A549 (cell line): ENCODE results near the gene DSCAML1. TPM values are rescaled to one million over a fixed set of nuclear protein-coding genes. Genes with fewer than 3 reads are reported as not detected.

Source experiments
- ATAC-seq, 2 experiments: fragments of 200-7000 bp in 1 of 2; fragments of >200 bp in 1 of 2; cut with Nextera tagmentation in 1 of 2; cut with Tn5 transposase in 1 of 2; 3 replicates each; pipeline versions ENCODE4 v1.8.0 to v1.9.1; 2018 to 2020; ENCODE audit warnings: mild to moderate bottlenecking in 1 of 2, moderate library complexity in 1 of 2
- CTCF ChIA-PET: fragments of 300-600 bp; sonication (Branson Sonifier 250); formaldehyde crosslinking; extraction: SDS; loops from one replicate; lab custom pipeline; 2021; ENCODE audit warnings: antibody characterized with exemption, inconsistent platforms; lab: Yijun Ruan, JAX
- POLR2A ChIA-PET: fragments of 350-600 bp; formaldehyde crosslinking; extraction: SDS; loops from one replicate; lab custom pipeline; 2021; ENCODE audit warnings: antibody characterized with exemption, inconsistent platforms; lab: Yijun Ruan, JAX
- DNase-seq, 2 experiments: peaks; one replicate each; pipeline versions ENCODE4 v3.0.0 to v3.0.0-alpha.2; 2011 to 2016; ENCODE audit warnings: low read depth in 1 of 2, low spot score in 1 of 2
- FAIRE-seq: peaks from 2 replicates; lab custom pipeline; 2011; peaks lifted over from hg19 to GRCh38; lab: Jason Lieb, UNC
- H3K27ac ChIP-seq, 2 experiments: fragments of >200 bp; sonication (Bioruptor Twin); formaldehyde crosslinking; 3 replicates each; pipeline ENCODE4 v1.5.1; 2016 to 2017
- H3K4me1 ChIP-seq: fragments of >200 bp; sonication (Bioruptor Twin); formaldehyde crosslinking; 3 replicates; pipeline ENCODE4 v1.6.1; 2016
- H3K4me2 ChIP-seq: fragments of >200 bp; sonication (Bioruptor Twin); formaldehyde crosslinking; 3 replicates; pipeline ENCODE4 v1.6.1; 2016
- H3K4me3 ChIP-seq: fragments of >200 bp; sonication (Bioruptor Twin); formaldehyde crosslinking; 3 replicates; pipeline ENCODE4 v1.5.1; 2016
- H3K9me3 ChIP-seq: fragments of >200 bp; sonication (Bioruptor Twin); formaldehyde crosslinking; 3 replicates; pipeline ENCODE4 v1.6.1; 2016
- ATOH8 ChIP-seq: fragments of 250-450 bp; sonication (Bioruptor Pico); IDR thresholded peaks from 2 replicates; pipeline ENCODE4 v1.5.0; 2020; ENCODE audit warnings: low read depth, mild to moderate bottlenecking, moderate library complexity
- BHLHE40 ChIP-seq: IDR thresholded peaks from 2 replicates; pipeline ENCODE4 v1.6.1; 2012; ENCODE audit warnings: low read depth, low read length, inconsistent platforms
- CBX2 ChIP-seq: fragments of 200-600 bp; sonication (generic); IDR thresholded peaks from 2 replicates; pipeline ENCODE4 v1.6.1; 2016; ENCODE audit warnings: low read depth, mild to moderate bottlenecking, borderline replicate concordance
- CHD4 ChIP-seq: fragments of 200-600 bp; sonication (generic); IDR thresholded peaks from 2 replicates; pipeline ENCODE4 v1.6.1; 2016; ENCODE audit warnings: antibody characterized with exemption, mild to moderate bottlenecking, borderline replicate concordance
- EHF ChIP-seq: fragments of 250-450 bp; sonication (Bioruptor Pico); IDR thresholded peaks from 2 replicates; pipeline ENCODE4 v1.5.0; 2020; ENCODE audit warnings: mild to moderate bottlenecking
- ELK1 ChIP-seq: fragments of 150-350 bp; IDR thresholded peaks from 2 replicates; pipeline ENCODE4 v1.6.1; 2014; ENCODE audit warnings: low read depth, mild to moderate bottlenecking, low read length
- EP300 ChIP-seq, 2 experiments: fragments of >200 bp; sonication (Bioruptor Twin); formaldehyde crosslinking; IDR thresholded peaks; 2 replicates in 1 of 2; 3 replicates in 1 of 2; pipeline ENCODE4 v1.6.1; 2016 to 2017
- ESRRA ChIP-seq: fragments of 150-350 bp; IDR thresholded peaks from 2 replicates; pipeline ENCODE4 v1.6.1; 2014; ENCODE audit warnings: mild to moderate bottlenecking, low read length, borderline replicate concordance
- GATA3 ChIP-seq: IDR thresholded peaks from 2 replicates; pipeline ENCODE4 v1.6.1; 2012; ENCODE audit warnings: borderline replicate concordance
- HDAC2 ChIP-seq: fragments of 200-600 bp; sonication (generic); IDR thresholded peaks from 2 replicates; pipeline ENCODE4 v1.6.1; 2016
- HEYL ChIP-seq: fragments of 250-450 bp; sonication (Bioruptor Pico); IDR thresholded peaks from 2 replicates; pipeline ENCODE4 v1.8.0; 2021; ENCODE audit warnings: mild to moderate bottlenecking, moderate library complexity
- HOXA7 ChIP-seq: fragments of 250-450 bp; sonication (Bioruptor Pico); IDR thresholded peaks from 2 replicates; pipeline ENCODE4 v1.5.0; 2020; ENCODE audit warnings: mild to moderate bottlenecking, moderate library complexity
- HOXB13 ChIP-seq: fragments of 250-450 bp; sonication (Bioruptor Pico); IDR thresholded peaks from 2 replicates; pipeline ENCODE4 v1.5.0; 2020; ENCODE audit warnings: low read depth, mild to moderate bottlenecking, moderate library complexity
- JUNB ChIP-seq: fragments of >200 bp; sonication (Bioruptor Twin); formaldehyde crosslinking; IDR thresholded peaks from 2 replicates; pipeline ENCODE4 v1.6.1; 2016
- KDM1A ChIP-seq: fragments of 200-600 bp; sonication (generic); IDR thresholded peaks from 2 replicates; pipeline ENCODE4 v1.6.1; 2016; ENCODE audit warnings: low read depth, mild to moderate bottlenecking
- KDM5A ChIP-seq: fragments of 200-600 bp; sonication (generic); IDR thresholded peaks from 2 replicates; pipeline ENCODE4 v1.6.1; 2016; ENCODE audit warnings: antibody characterized with exemption, mild to moderate bottlenecking
- MAFK ChIP-seq: fragments of 450-650 bp; IDR thresholded peaks from 2 replicates; pipeline ENCODE4 v1.6.1; 2014; ENCODE audit not compliant: partially characterized antibody
- MAZ ChIP-seq: fragments of 150-350 bp; IDR thresholded peaks from 2 replicates; pipeline ENCODE4 v1.6.1; 2014; ENCODE audit warnings: antibody characterized with exemption, low read depth, low read length, borderline replicate concordance
- MYC ChIP-seq: IDR thresholded peaks from 2 replicates; pipeline ENCODE4 v1.6.1; 2012; ENCODE audit warnings: mild to moderate bottlenecking, inconsistent platforms, low read length, improper control_type of control experiment, borderline replicate concordance
- NPAS2 ChIP-seq: fragments of 250-450 bp; sonication (Bioruptor Pico); IDR thresholded peaks from 2 replicates; pipeline ENCODE4 v1.8.0; 2022; ENCODE audit warnings: mild to moderate bottlenecking, moderate library complexity, borderline replicate concordance
- POLR2A ChIP-seq: IDR thresholded peaks from 2 replicates; pipeline ENCODE4 v1.6.1; 2012; ENCODE audit warnings: mild to moderate bottlenecking, low read length
- POLR2AphosphoS2 ChIP-seq: conservative IDR thresholded peaks from 2 replicates; pipeline ENCODE4 v1.6.1; 2012; ENCODE audit warnings: low read length, improper control_type of control experiment, inconsistent platforms
- RAD21 ChIP-seq, 2 experiments: fragments of >200 bp in 1 of 2; sonication (Bioruptor Twin) in 1 of 2; formaldehyde crosslinking in 1 of 2; IDR thresholded peaks in 1 of 2; conservative IDR thresholded peaks in 1 of 2; 2 replicates in 1 of 2; 3 replicates in 1 of 2; pipeline ENCODE4 v1.6.1; 2012 to 2018; ENCODE audit warnings: inconsistent platforms in 1 of 2
- RCOR1 ChIP-seq: fragments of 150-350 bp; IDR thresholded peaks from 2 replicates; pipeline ENCODE4 v1.6.1; 2014; ENCODE audit warnings: antibody characterized with exemption, low read length, low read depth
- SMC3 ChIP-seq: fragments of >200 bp; sonication (Bioruptor Twin); formaldehyde crosslinking; IDR thresholded peaks from 3 replicates; pipeline ENCODE4 v1.6.1; 2018; ENCODE audit warnings: inconsistent platforms
- TP53 ChIP-seq: fragments of 250-450 bp; sonication (Bioruptor Pico); IDR thresholded peaks from 2 replicates; pipeline ENCODE4 v1.5.0; 2021; ENCODE audit warnings: mild to moderate bottlenecking, moderate library complexity
- ZC3H11A ChIP-seq: fragments of 450-650 bp; IDR thresholded peaks from 2 replicates; pipeline ENCODE4 v1.6.1; 2014; ENCODE audit warnings: antibody characterized with exemption, mild to moderate bottlenecking
- ZFP36 ChIP-seq: fragments of 450-650 bp; IDR thresholded peaks from 2 replicates; pipeline ENCODE4 v1.6.1; 2014; ENCODE audit warnings: borderline replicate concordance; ENCODE audit not compliant: partially characterized antibody
- ZSCAN20 ChIP-seq: fragments of 250-450 bp; sonication (Bioruptor Pico); IDR thresholded peaks from 2 replicates; pipeline ENCODE4 v1.8.0; 2022; ENCODE audit warnings: mild to moderate bottlenecking, moderate library complexity
- WGBS: methylation state at CpG from one replicate; pipeline ENCODE4 v1.1.6; 2017; ENCODE audit errors: missing lambda C conversion rate; 5-methylcytosine and 5-hydroxymethylcytosine counted together
- polyA plus RNA-seq, 4 experiments: library from polyadenylated mRNA; depleted of rRNA in 3 of 4; stranded (reverse); fragments of >200 nt; fragmentation: RNase III in 1 of 4; extraction: RNeasy Plus Mini Kit Qiagen cat#74134 plus additional on column Dnase treatment in 1 of 4; gene quantifications; 2 replicates in 3 of 4; 3 replicates in 1 of 4; pipeline ENCODE4 v1.2.3, GENCODE V29; 2011 to 2017
- TF ChIP-seq, protein P1 (sequence below): fragments of 250-450 bp; sonication (Bioruptor Pico); IDR thresholded peaks from 2 replicates; pipeline ENCODE4 v1.5.0; 2021; ENCODE audit warnings: mild to moderate bottlenecking, moderate library complexity, borderline replicate concordance
- TF ChIP-seq, protein P2 (sequence below): IDR thresholded peaks from 2 replicates; pipeline ENCODE4 v1.6.1; 2012; ENCODE audit warnings: low read depth, borderline replicate concordance

The DSCAML1 gene
- polyA plus RNA-seq, 2 of the 4 experiments (the other 2 are of a cell fraction) = 0.12 to 0.31 TPM

- no peak for TF ChIP-seq NPAS2 (CRISPR knock-in tag)
- TF ChIP-seq, all 56 proteins: peak for 0
Observed at GRCh38 chr11:117839380-117839881, 42.4 kb upstream of the DSCAML1 start (continued).

- Histone ChIP-seq H3K4me3 (no peak overlapping the region), H3K27ac (no peak overlapping the region), H3K4me1 (no peaks in the 10 kb centered on the region), H3K4me2 (no peak overlapping the region), H3K9me3 (no peaks in the 10 kb centered on the region)
- ChIA-PET CTCF (interaction anchor here (0.8 to 1.0 kb wide), 2 partner anchors 108 kb away, joined by 3 to 7 read pairs; no protein-coding TSS in a partner anchor), POLR2A (no interaction called here)
- ATAC-seq = no peak
- FAIRE-seq = no peak
- DNase-seq = no peak
- TF ChIP-seq POLR2AphosphoS2 = no peak
- no peak for TF ChIP-seq MAZ
- no peak for TF ChIP-seq HOXA7 (CRISPR knock-in tag)
- TF ChIP-seq KDM5A = no peak
- TF ChIP-seq ZSCAN20 (CRISPR knock-in tag) = no peak
- TF ChIP-seq RAD21 (conservative IDR thresholded peaks at IDR 0.05 in 1 of 2, IDR thresholded peaks at IDR 0.05 in 1 of 2) = no peak
- TF ChIP-seq GATA3 = no peak
- no peak for TF ChIP-seq KDM1A
- TF ChIP-seq, protein P1, sequence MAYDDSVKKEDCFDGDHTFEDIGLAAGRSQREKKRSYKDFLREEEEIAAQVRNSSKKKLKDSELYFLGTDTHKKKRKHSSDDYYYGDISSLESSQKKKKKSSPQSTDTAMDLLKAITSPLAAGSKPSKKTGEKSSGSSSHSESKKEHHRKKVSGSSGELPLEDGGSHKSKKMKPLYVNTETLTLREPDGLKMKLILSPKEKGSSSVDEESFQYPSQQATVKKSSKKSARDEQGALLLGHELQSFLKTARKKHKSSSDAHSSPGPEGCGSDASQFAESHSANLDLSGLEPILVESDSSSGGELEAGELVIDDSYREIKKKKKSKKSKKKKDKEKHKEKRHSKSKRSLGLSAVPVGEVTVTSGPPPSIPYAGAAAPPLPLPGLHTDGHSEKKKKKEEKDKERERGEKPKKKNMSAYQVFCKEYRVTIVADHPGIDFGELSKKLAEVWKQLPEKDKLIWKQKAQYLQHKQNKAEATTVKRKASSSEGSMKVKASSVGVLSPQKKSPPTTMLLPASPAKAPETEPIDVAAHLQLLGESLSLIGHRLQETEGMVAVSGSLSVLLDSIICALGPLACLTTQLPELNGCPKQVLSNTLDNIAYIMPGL = no peak
- TF ChIP-seq CHD4 = no peak
- TF ChIP-seq HOXB13 (CRISPR knock-in tag) = no peak
- TF ChIP-seq TP53 (CRISPR knock-in tag) = no peak
- TF ChIP-seq ATOH8 (CRISPR knock-in tag) = no peak
- TF ChIP-seq ZC3H11A = no peak
- TF ChIP-seq RCOR1 = no peak
- TF ChIP-seq SMC3 = no peak
- no peak for TF ChIP-seq BHLHE40
- no peak for TF ChIP-seq CBX2
- no peak for TF ChIP-seq JUNB
- no peak for TF ChIP-seq EP300 (IDR thresholded peaks at IDR 0.05)
- 48% methylated on average over 8 of the region's 8 CpGs for WGBS
Observed at GRCh38 chr11:117838901-117839300, 41.9 kb upstream of the DSCAML1 start.

GRCh38 chr11:117837791-117838190 is 40.8 kb upstream of the DSCAML1 start:
- H3K4me2 ChIP-seq = no peak overlapping the region
- H3K9me3 ChIP-seq = no peaks in the 10 kb centered on the region
- no peak for FAIRE-seq
- no peak overlapping the region for H3K27ac ChIP-seq
- ChIA-PET POLR2A (no interaction called here), CTCF (interaction anchor here (1.0 to 1.5 kb wide), 2 partner anchors 110 to 215 kb away, joined by 3 to 4 read pairs; no protein-coding TSS in a partner anchor)
- no peaks in the 10 kb centered on the region for H3K4me1 ChIP-seq
- WGBS = 64% methylated on average over 8 of the region's 8 CpGs
- TF ChIP-seq JUNB = no peak
- no peak for TF ChIP-seq TP53 (CRISPR knock-in tag)
- TF ChIP-seq, protein P2, sequence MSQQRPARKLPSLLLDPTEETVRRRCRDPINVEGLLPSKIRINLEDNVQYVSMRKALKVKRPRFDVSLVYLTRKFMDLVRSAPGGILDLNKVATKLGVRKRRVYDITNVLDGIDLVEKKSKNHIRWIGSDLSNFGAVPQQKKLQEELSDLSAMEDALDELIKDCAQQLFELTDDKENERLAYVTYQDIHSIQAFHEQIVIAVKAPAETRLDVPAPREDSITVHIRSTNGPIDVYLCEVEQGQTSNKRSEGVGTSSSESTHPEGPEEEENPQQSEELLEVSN = no peak
- TF ChIP-seq SMC3 = no peak
- no peak for TF ChIP-seq HEYL
- TF ChIP-seq EHF (CRISPR knock-in tag) = no peak
- TF ChIP-seq ZFP36 = no peak
- TF ChIP-seq HDAC2 = no peak
- no peak for TF ChIP-seq MAZ
- TF ChIP-seq POLR2A = no peak
- TF ChIP-seq MYC = no peak
- TF ChIP-seq ELK1 = no peak
- TF ChIP-seq ESRRA = no peak
- TF ChIP-seq MAFK = no peak
- ATAC-seq = no peak
- DNase-seq = no peak
- H3K4me3 ChIP-seq = no peak overlapping the region
